NCI-H82 treated with DMSO at 0.1 percent for 48 hours (cell line): Measurements from ENCODE around the gene CARD8.
"Not testable (repeated sequence)": the region's sequence is repeated elsewhere in the genome, so short reads cannot be mapped to it uniquely, and the experiment has no call there.

Source experiments
- DNase-seq: peaks from one replicate; lab custom pipeline; 2025; ENCODE audit not compliant: unreplicated experiment; lab: John Stamatoyannopoulos, UW

The CARD8 gene

GRCh38 chr19:48255376-48256303 lies at the start of gene CARD8:
Gene CARD8 (minus strand): TSS chr19:48255912. CDS start chr19:48241020, 14,892 bp downstream.
- peak; percentile 85 for DNase-seq

GRCh38 chr19:48303866-48304265 lies 48.2 kb upstream of the CARD8 start:
- DNase-seq, result no peak

- no peak for DNase-seq
Measured at GRCh38 chr19:48303367-48303766, 47.7 kb upstream of the CARD8 start.

GRCh38 chr19:48302600-48302959 lies 46.9 kb upstream of the CARD8 start:
- DNase-seq, result no peak

- DNase-seq, result no peak
Measured at GRCh38 chr19:48301886-48302599, 46.3 kb upstream of the CARD8 start.

- no peak for DNase-seq
Measured at GRCh38 chr19:48297975-48298374, 42.3 kb upstream of the CARD8 start.

GRCh38 chr19:48296963-48297734 lies 41.4 kb upstream of the CARD8 start:
- DNase-seq, result no peak

- DNase-seq, result no peak
Measured at GRCh38 chr19:48295458-48295857, 39.7 kb upstream of the CARD8 start.

- DNase-seq, result no peak
Measured at GRCh38 chr19:48292798-48293197, 37.1 kb upstream of the CARD8 start.

- not testable (repeated sequence) for DNase-seq
Measured at GRCh38 chr19:48291489-48291815, 35.7 kb upstream of the CARD8 start.

- DNase-seq, result peak; percentile 42
Measured at GRCh38 chr19:48290771-48291488, 35.2 kb upstream of the CARD8 start.

GRCh38 chr19:48290401-48290770 lies 34.7 kb upstream of the CARD8 start:
- DNase-seq, result no peak

GRCh38 chr19:48287748-48288147 lies 32.0 kb upstream of the CARD8 start:
- DNase-seq, result no peak

GRCh38 chr19:48284896-48285295 lies 29.2 kb upstream of the CARD8 start:
- no peak for DNase-seq

GRCh38 chr19:48283908-48284307 lies 28.2 kb upstream of the CARD8 start:
- DNase-seq, result no peak

- DNase-seq, result no peak
Measured at GRCh38 chr19:48279747-48280146, 24.0 kb upstream of the CARD8 start.

GRCh38 chr19:48274938-48275337 lies 19.2 kb upstream of the CARD8 start:
- DNase-seq, result no peak

GRCh38 chr19:48274173-48274572 lies 18.5 kb upstream of the CARD8 start:
- DNase-seq, result no peak

GRCh38 chr19:48271531-48272151 lies 15.9 kb upstream of the CARD8 start:
- no peak for DNase-seq

- not testable (repeated sequence) for DNase-seq
Measured at GRCh38 chr19:48269617-48270026, 13.9 kb upstream of the CARD8 start.
